Endothelial cell of umbilical vein (primary cell): ENCODE measurements around the gene NGLY1. TPM values are rescaled to one million over a fixed set of nuclear protein-coding genes. Genes with fewer than 3 reads are reported as not detected.

Experiments
- BruUV-seq: library from RNA; stranded (reverse); fragments of 400-500 nt; replicated peaks from 2 replicates; lab custom pipeline; 2021; lab: Mats Ljungman, UMichigan
- CTCF ChIA-PET: fragments of 300-600, 350-600 bp; sonication (Branson Sonifier 250); formaldehyde crosslinking; loops from one replicate; lab custom pipeline; 2021; ENCODE audit warnings: antibody characterized with exemption, inconsistent platforms; lab: Charles Lee
- POLR2A ChIA-PET: fragments of 300-600, 350-600 bp; sonication (Branson Sonifier 250); formaldehyde crosslinking; loops from one replicate; lab custom pipeline; 2021; ENCODE audit warnings: antibody characterized with exemption, inconsistent platforms; lab: Charles Lee
- DNase-seq: peaks from one replicate; pipeline ENCODE4 v3.0.0-alpha.2; 2011; ENCODE audit warnings: low read depth, low spot score
- FAIRE-seq: peaks from 2 replicates; lab custom pipeline; 2011; peaks lifted over from hg19 to GRCh38; lab: Jason Lieb, UNC
- H2AFZ ChIP-seq: 2 replicates; pipeline ENCODE4 v1.6.0; 2012; ENCODE audit warnings: low read depth, low read length, control low read depth, inconsistent platforms
- H3K27ac ChIP-seq: 2 replicates; pipeline ENCODE4 v1.5.1; 2011; ENCODE audit warnings: low read depth, mild to moderate bottlenecking, control low read depth, low read length, moderate library complexity; ENCODE audit not compliant: insufficient read depth
- H3K27me3 ChIP-seq, 2 experiments: 2 replicates each; pipeline versions ENCODE4 v1.6.0 to v1.6.1; 2011; ENCODE audit warnings: low read length in 2 of 2, mixed read lengths in 1 of 2; ENCODE audit not compliant: control insufficient read depth in 2 of 2, insufficient read depth in 2 of 2
- H3K36me3 ChIP-seq, 2 experiments: 2 replicates in 1 of 2; 3 replicates in 1 of 2; pipeline ENCODE4 v1.5.1; 2011; ENCODE audit warnings: low read length in 2 of 2, mild to moderate bottlenecking in 1 of 2, moderate library complexity in 1 of 2; ENCODE audit not compliant: control insufficient read depth in 2 of 2, insufficient read depth in 2 of 2; ENCODE audit errors: extremely low read depth in 1 of 2
- H3K4me1 ChIP-seq: 3 replicates; pipeline ENCODE4 v1.5.1; 2011; ENCODE audit warnings: mild to moderate bottlenecking, low read length; ENCODE audit not compliant: control insufficient read depth, insufficient read depth; ENCODE audit errors: extremely low read depth
- H3K4me2 ChIP-seq: 2 replicates; pipeline ENCODE4 v1.6.1; 2011; ENCODE audit warnings: low read length, control low read depth, mixed read lengths; ENCODE audit not compliant: insufficient read depth
- H3K4me3 ChIP-seq, 3 experiments: fragments of 200-600 bp in 1 of 3; sonication (generic), shearing (Covaris generic) in 1 of 3; replicated peaks in 1 of 3; 2 replicates each; pipeline ENCODE4 v1.5.1; 2011 to 2016; ENCODE audit warnings: control low read depth in 3 of 3, low read length in 3 of 3, mild to moderate bottlenecking in 2 of 3, inconsistent platforms in 1 of 3, low read depth in 1 of 3, moderate library complexity in 1 of 3; ENCODE audit not compliant: insufficient read depth in 1 of 3
- H3K79me2 ChIP-seq: 2 replicates; pipeline ENCODE4 v1.6.0; 2012; ENCODE audit warnings: low read length, inconsistent platforms; ENCODE audit not compliant: control insufficient read depth, insufficient read depth
- H3K9ac ChIP-seq: replicated peaks from 2 replicates; pipeline ENCODE3; 2011; ENCODE audit warnings: low read length, control low read depth; ENCODE audit not compliant: insufficient read depth; ENCODE audit errors: extremely low read depth
- H3K9me1 ChIP-seq: replicated peaks from 3 replicates; pipeline ENCODE4 v1.6.0; 2011; ENCODE audit warnings: mild to moderate bottlenecking, low read length; ENCODE audit not compliant: control insufficient read depth, insufficient read depth; ENCODE audit errors: extremely low read depth
- H3K9me3 ChIP-seq: replicated peaks from 2 replicates; pipeline ENCODE4 v1.5.1; 2012; ENCODE audit warnings: low read length, inconsistent platforms; ENCODE audit not compliant: control insufficient read depth, insufficient read depth
- H4K20me1 ChIP-seq: replicated peaks from 2 replicates; pipeline ENCODE3; 2011; ENCODE audit warnings: mild to moderate bottlenecking, low read length; ENCODE audit not compliant: control insufficient read depth, insufficient read depth; ENCODE audit errors: extremely low read depth
- CTCF ChIP-seq, 2 donors: IDR thresholded peaks; 1 replicate in 1 of 2; 2 replicates in 1 of 2; pipeline ENCODE4 v1.5.1; 2011; ENCODE audit warnings: low read length in 2 of 2, mild to moderate bottlenecking in 2 of 2, moderate library complexity in 2 of 2, control low read depth in 1 of 2, inconsistent platforms in 1 of 2, low read depth in 1 of 2; ENCODE audit not compliant: insufficient read depth in 1 of 2; ENCODE audit errors: extremely low read depth in 1 of 2
- EZH2 ChIP-seq: IDR thresholded peaks from 2 replicates; pipeline ENCODE4 v1.6.1; 2012; ENCODE audit warnings: borderline replicate concordance, low read depth, mild to moderate bottlenecking, moderate library complexity, low read length, inconsistent platforms; ENCODE audit not compliant: severe bottlenecking
- FOS ChIP-seq: IDR thresholded peaks from 2 replicates; pipeline ENCODE4 v1.6.1; 2011; ENCODE audit warnings: mild to moderate bottlenecking, low read length, moderate library complexity, borderline replicate concordance; ENCODE audit not compliant: insufficient read depth
- GATA2 ChIP-seq: IDR thresholded peaks from 2 replicates; pipeline ENCODE4 v1.7.0; 2011; ENCODE audit warnings: low read depth, mild to moderate bottlenecking, moderate library complexity, mixed read lengths, low read length; ENCODE audit not compliant: insufficient read length, insufficient read depth
- JUN ChIP-seq: IDR thresholded peaks from 2 replicates; pipeline ENCODE4 v1.6.1; 2011; ENCODE audit warnings: borderline replicate concordance, low read depth; ENCODE audit not compliant: insufficient read length, insufficient read depth
- MYC ChIP-seq: IDR thresholded peaks from one replicate; pipeline ENCODE4 v1.6.1; 2011; ENCODE audit warnings: mild to moderate bottlenecking, low read depth, low read length
- POLR2A ChIP-seq: IDR thresholded peaks from 2 replicates; pipeline ENCODE4 v1.6.1; 2012; ENCODE audit warnings: low read depth, mild to moderate bottlenecking, control low read depth, low read length
- POLR2AphosphoS5 ChIP-seq: IDR thresholded peaks from 2 replicates; pipeline ENCODE4 v1.6.1; 2012; ENCODE audit warnings: low read depth, mild to moderate bottlenecking, control low read depth, low read length, moderate library complexity; ENCODE audit not compliant: insufficient read depth
- dilution Hi-C: fragments of 300-500 bp; cut with MboI; formaldehyde crosslinking; loops from one replicate; pipeline ENCODE4 v1.15.0; 2019; ENCODE audit warnings: low sequenced_read_pairs; ENCODE audit not compliant: extremely low pct_ligation_motif_present
- intact Hi-C: fragments of 100-400 bp; cut with micrococcal nuclease; formaldehyde crosslinking; loops from one replicate; pipeline ENCODE4 v1.10.0; 2022
- polyA plus RNA-seq, 4 experiments: library from polyadenylated mRNA; depleted of rRNA in 3 of 4; stranded (reverse) in 3 of 4; unstranded in 1 of 4; fragments of >200 nt; gene quantifications; 2 replicates each; pipeline versions ENCODE4 v1.2.1 to v1.2.3, GENCODE V29; 2011 to 2012; ENCODE audit warnings: missing spikeins in 1 of 4
- total RNA-seq: library from RNA; stranded (reverse); gene quantifications from 2 replicates; pipeline ENCODE4 v1.2.3, GENCODE V29; 2021
- TF ChIP-seq, protein P1 (sequence below): IDR thresholded peaks from 2 replicates; pipeline ENCODE4 v1.6.1; 2011; ENCODE audit not compliant: insufficient read depth, insufficient read length

Gene NGLY1
- total and polyA plus RNA-seq, 2 donors (not counting 3 experiments of a cell fraction or from before 2014, with no cell fraction given): 5.3 to 29.6 TPM

- H3K4me3 ChIP-seq: no peak overlapping the region
- H3K4me1 ChIP-seq: peaks cover 4% of the 10 kb centered on the region
- DNase-seq (no peak), FAIRE-seq (no peak)
- H3K36me3 ChIP-seq: peaks cover 2 to 3% of the 10 kb centered on the region in 2 experiments
- TF ChIP-seq JUN: no peak
- no peak for TF ChIP-seq FOS
- TF ChIP-seq GATA2: no peak
- no peak for TF ChIP-seq MYC
- no peak for TF ChIP-seq EZH2
- no peak for TF ChIP-seq POLR2A
- TF ChIP-seq, protein P1, sequence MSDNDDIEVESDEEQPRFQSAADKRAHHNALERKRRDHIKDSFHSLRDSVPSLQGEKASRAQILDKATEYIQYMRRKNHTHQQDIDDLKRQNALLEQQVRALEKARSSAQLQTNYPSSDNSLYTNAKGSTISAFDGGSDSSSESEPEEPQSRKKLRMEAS: no peak
- TF ChIP-seq POLR2AphosphoS5: no peak
- TF ChIP-seq CTCF (IDR thresholded peaks at IDR 0.05; ENCODE audit: extremely low read depth in 1 of 2, insufficient read depth in 1 of 2, low read depth in 1 of 2, low read length in 2 of 2): no peak
- no peak overlapping the region for H2AFZ ChIP-seq
- CTCF ChIA-PET: interaction anchor here (1.2 to 1.6 kb wide), 2 partner anchors 13 to 21 kb away, joined by 3 to 4 read pairs; no protein-coding TSS in a partner anchor
- H3K79me2 ChIP-seq: no peaks in the 10 kb centered on the region
- intact Hi-C loops: no loop called here
- H3K9ac ChIP-seq: no peak overlapping the region
- no peaks in the 10 kb centered on the region for H3K9me3 ChIP-seq
- no peaks in the 10 kb centered on the region for H3K9me1 ChIP-seq
- BruUV-seq: no TSS peak
- H3K4me2 ChIP-seq: no peak overlapping the region
- dilution Hi-C loops: no loop called here
- no peaks in the 10 kb centered on the region for H3K27me3 ChIP-seq
- H3K27ac ChIP-seq: no peak overlapping the region
- POLR2A ChIA-PET: no interaction called here
- H4K20me1 ChIP-seq: no peaks in the 10 kb centered on the region
Observed at GRCh38 chr3:25748189-25748588, 35.1 kb downstream of the NGLY1 start.
